Esophagus muscularis mucosa (tissue), 3 donors: ENCODE measurements around the gene FGD2.

Experiments used
- POLR2A ChIP-seq: fragments of 450-650 bp; IDR thresholded peaks from one replicate; pipeline ENCODE4 v1.6.1; 2017; ENCODE audit warnings: antibody characterized with exemption, moderate library complexity, mild to moderate bottlenecking, low read depth
- TF ChIP-seq, protein P1 (sequence below), 3 experiments: fragments of 200-600 bp in 2 of 3; fragments of 450-650 bp in 1 of 3; sonication (generic) in 2 of 3; IDR thresholded peaks; one replicate each; pipeline ENCODE4 v1.5.1; 2017 to 2019; ENCODE audit warnings: antibody characterized with exemption in 3 of 3, mild to moderate bottlenecking in 2 of 3, moderate library complexity in 1 of 3

DNA sequence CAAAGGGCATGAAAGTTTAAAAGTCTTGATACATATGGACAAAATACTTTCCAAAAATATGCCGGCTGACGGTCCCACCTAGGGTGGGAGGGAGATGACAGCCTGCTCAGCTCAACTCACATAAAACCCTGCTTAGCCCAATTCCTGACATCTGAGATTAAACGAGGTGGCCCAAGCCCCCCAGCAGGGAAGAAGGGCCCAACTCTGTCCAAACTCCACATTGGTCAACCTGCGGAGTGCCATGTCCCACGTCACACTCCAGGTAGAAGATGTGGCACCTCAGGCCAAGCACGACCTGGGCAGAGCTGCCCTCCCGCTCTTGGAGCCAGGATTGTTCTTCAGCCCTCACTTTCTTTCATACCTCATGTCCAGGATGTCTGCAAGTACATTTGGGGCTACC is 48.2 kb downstream of the FGD2 start:
- TF ChIP-seq, protein P1, sequence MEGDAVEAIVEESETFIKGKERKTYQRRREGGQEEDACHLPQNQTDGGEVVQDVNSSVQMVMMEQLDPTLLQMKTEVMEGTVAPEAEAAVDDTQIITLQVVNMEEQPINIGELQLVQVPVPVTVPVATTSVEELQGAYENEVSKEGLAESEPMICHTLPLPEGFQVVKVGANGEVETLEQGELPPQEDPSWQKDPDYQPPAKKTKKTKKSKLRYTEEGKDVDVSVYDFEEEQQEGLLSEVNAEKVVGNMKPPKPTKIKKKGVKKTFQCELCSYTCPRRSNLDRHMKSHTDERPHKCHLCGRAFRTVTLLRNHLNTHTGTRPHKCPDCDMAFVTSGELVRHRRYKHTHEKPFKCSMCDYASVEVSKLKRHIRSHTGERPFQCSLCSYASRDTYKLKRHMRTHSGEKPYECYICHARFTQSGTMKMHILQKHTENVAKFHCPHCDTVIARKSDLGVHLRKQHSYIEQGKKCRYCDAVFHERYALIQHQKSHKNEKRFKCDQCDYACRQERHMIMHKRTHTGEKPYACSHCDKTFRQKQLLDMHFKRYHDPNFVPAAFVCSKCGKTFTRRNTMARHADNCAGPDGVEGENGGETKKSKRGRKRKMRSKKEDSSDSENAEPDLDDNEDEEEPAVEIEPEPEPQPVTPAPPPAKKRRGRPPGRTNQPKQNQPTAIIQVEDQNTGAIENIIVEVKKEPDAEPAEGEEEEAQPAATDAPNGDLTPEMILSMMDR (IDR thresholded peaks at IDR 0.05) = no peak
- no peak for TF ChIP-seq POLR2A
